Uterus (tissue), 2 donors: Measurements from ENCODE around the gene FER.

Experiments
- POLR2A ChIP-seq, 2 donors: fragments of 450-650 bp; IDR thresholded peaks; one replicate each; pipeline ENCODE4 v1.6.1; 2016; ENCODE audit warnings: antibody characterized with exemption in 2 of 2, mild to moderate bottlenecking in 1 of 2, moderate library complexity in 1 of 2
- TF ChIP-seq, protein P1 (sequence below), 4 experiments: fragments of 200-600 bp in 2 of 4; fragments of 450-650 bp in 2 of 4; sonication (generic) in 2 of 4; IDR thresholded peaks; one replicate each; pipeline ENCODE4 v1.5.1; 2016 to 2019; ENCODE audit warnings: antibody characterized with exemption in 4 of 4, mild to moderate bottlenecking in 2 of 4, moderate library complexity in 1 of 4

GRCh38 chr5:109170629-109171350, 423.1 kb downstream of the FER start:
- TF ChIP-seq, protein P1, sequence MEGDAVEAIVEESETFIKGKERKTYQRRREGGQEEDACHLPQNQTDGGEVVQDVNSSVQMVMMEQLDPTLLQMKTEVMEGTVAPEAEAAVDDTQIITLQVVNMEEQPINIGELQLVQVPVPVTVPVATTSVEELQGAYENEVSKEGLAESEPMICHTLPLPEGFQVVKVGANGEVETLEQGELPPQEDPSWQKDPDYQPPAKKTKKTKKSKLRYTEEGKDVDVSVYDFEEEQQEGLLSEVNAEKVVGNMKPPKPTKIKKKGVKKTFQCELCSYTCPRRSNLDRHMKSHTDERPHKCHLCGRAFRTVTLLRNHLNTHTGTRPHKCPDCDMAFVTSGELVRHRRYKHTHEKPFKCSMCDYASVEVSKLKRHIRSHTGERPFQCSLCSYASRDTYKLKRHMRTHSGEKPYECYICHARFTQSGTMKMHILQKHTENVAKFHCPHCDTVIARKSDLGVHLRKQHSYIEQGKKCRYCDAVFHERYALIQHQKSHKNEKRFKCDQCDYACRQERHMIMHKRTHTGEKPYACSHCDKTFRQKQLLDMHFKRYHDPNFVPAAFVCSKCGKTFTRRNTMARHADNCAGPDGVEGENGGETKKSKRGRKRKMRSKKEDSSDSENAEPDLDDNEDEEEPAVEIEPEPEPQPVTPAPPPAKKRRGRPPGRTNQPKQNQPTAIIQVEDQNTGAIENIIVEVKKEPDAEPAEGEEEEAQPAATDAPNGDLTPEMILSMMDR (IDR thresholded peaks at IDR 0.05) = no peak
- TF ChIP-seq POLR2A (IDR thresholded peaks at IDR 0.05) = no peak
